Subcutaneous abdominal adipose tissue (tissue), 5 donors: ENCODE data around the gene RDX.

Experiments used
- H3K27ac ChIP-seq: one replicate; pipeline ENCODE4 v1.7.0; 2013; ENCODE audit warnings: low read depth, mild to moderate bottlenecking, inconsistent platforms, low read length, moderate library complexity
- H3K27me3 ChIP-seq, 5 donors: one replicate each; pipeline ENCODE4 v1.7.0; 2013; ENCODE audit warnings: low read length in 5 of 5, inconsistent platforms in 1 of 5; ENCODE audit not compliant: control insufficient read depth in 5 of 5, insufficient read depth in 4 of 5
- H3K36me3 ChIP-seq, 5 donors: one replicate each; pipeline ENCODE4 v1.7.0; 2013; ENCODE audit warnings: low read length in 5 of 5; ENCODE audit not compliant: control insufficient read depth in 5 of 5, insufficient read depth in 5 of 5
- H3K4me1 ChIP-seq, 5 donors: one replicate each; pipeline ENCODE4 v1.7.0; 2013; ENCODE audit warnings: low read length in 5 of 5, mild to moderate bottlenecking in 3 of 5, moderate library complexity in 1 of 5; ENCODE audit not compliant: control insufficient read depth in 5 of 5, insufficient read depth in 5 of 5
- H3K4me3 ChIP-seq, 5 donors: one replicate each; pipeline ENCODE4 v1.7.0; 2013; ENCODE audit warnings: low read length in 5 of 5, low read depth in 1 of 5
- H3K9ac ChIP-seq, 5 donors: one replicate each; pipeline ENCODE4 v1.7.0; 2013; ENCODE audit warnings: low read length in 5 of 5, mild to moderate bottlenecking in 4 of 5, moderate library complexity in 3 of 5
- H3K9me3 ChIP-seq, 5 donors: one replicate each; pipeline ENCODE4 v1.7.0; 2013; ENCODE audit warnings: low read length in 5 of 5; ENCODE audit not compliant: control insufficient read depth in 5 of 5
- donor health status: healthy.
- donor health status: healthy.
- donor health status: healthy.
- donor health status: healthy.
- donor health status: healthy.

The RDX gene

DNA sequence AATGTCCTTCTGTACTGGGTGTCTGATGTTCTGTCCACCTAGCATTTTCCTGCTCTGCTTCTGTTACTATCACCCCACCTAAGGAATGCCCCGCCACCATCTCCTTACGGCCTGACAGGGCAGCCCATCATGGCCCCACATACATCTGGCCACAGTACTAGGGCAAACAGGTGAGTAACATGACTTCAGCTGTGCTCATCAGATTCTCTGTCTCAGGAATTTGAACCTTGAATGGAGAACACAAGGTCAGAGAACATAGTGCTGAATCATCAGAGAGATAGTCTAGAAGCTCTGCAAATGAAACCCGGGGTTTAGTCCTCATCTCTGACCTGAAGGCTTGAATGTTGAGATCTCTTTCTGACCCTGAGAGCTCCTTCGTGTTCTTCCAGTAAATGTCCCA, 170.8 kb downstream of the RDX start:
- Histone ChIP-seq H3K9me3 (no peaks in the 10 kb centered on the region), H3K9ac (no peak overlapping the region), H3K4me1 (peaks cover 0 to 14% (median 0%) of the 10 kb centered on the region in 5 donors), H3K27me3 (no peaks in the 10 kb centered on the region), H3K4me3 (no peak overlapping the region), H3K36me3 (no peaks in the 10 kb centered on the region), H3K27ac (no peak overlapping the region)
